Keratinocyte (primary cell): Measurements from ENCODE around the gene ACVR2B. TPM values are rescaled to one million over a fixed set of nuclear protein-coding genes. Genes with fewer than 3 reads are reported as not detected.
"Not testable (repeated sequence)": the region's sequence is repeated elsewhere in the genome, so short reads cannot be mapped to it uniquely, and the experiment has no call there.

Experiments
- DNase-seq: peaks from one replicate; pipeline ENCODE4 v3.0.0-alpha.2; 2011; ENCODE audit warnings: low read depth, missing footprints, low spot score
- FAIRE-seq: peaks from 2 replicates; lab custom pipeline; 2011; peaks lifted over from hg19 to GRCh38; lab: Jason Lieb, UNC
- H2AFZ ChIP-seq: 2 replicates; pipeline ENCODE4 v1.6.0; 2012; ENCODE audit warnings: low read length, control low read depth, inconsistent platforms; ENCODE audit not compliant: control insufficient read depth
- H3K27ac ChIP-seq: 2 replicates; pipeline ENCODE4 v1.5.1; 2011; ENCODE audit warnings: low read length; ENCODE audit not compliant: control insufficient read depth, insufficient read depth
- H3K27me3 ChIP-seq: 3 replicates; pipeline ENCODE4 v1.6.0; 2011; ENCODE audit warnings: low read length; ENCODE audit not compliant: control insufficient read depth, insufficient read depth; ENCODE audit errors: extremely low read depth
- H3K36me3 ChIP-seq, 2 experiments: 2 replicates in 1 of 2; 3 replicates in 1 of 2; pipeline ENCODE4 v1.5.1; 2011; ENCODE audit warnings: low read length in 2 of 2, mild to moderate bottlenecking in 1 of 2; ENCODE audit not compliant: control insufficient read depth in 2 of 2, insufficient read depth in 2 of 2; ENCODE audit errors: extremely low read depth in 1 of 2
- H3K4me1 ChIP-seq: 3 replicates; pipeline ENCODE4 v1.5.1; 2011; ENCODE audit warnings: low read length; ENCODE audit not compliant: control insufficient read depth, insufficient read depth; ENCODE audit errors: extremely low read depth
- H3K4me2 ChIP-seq: 3 replicates; pipeline ENCODE4 v1.6.0; 2011; ENCODE audit warnings: low read depth, low read length; ENCODE audit not compliant: control insufficient read depth, insufficient read depth; ENCODE audit errors: extremely low read depth
- H3K4me3 ChIP-seq, 3 experiments: fragments of 200-600 bp in 1 of 3; sonication (generic) in 1 of 3; 2 replicates in 2 of 3; 3 replicates in 1 of 3; pipeline ENCODE4 v1.5.1; 2011 to 2016; ENCODE audit warnings: low read length in 3 of 3, mild to moderate bottlenecking in 3 of 3, control low read depth in 2 of 3, inconsistent platforms in 1 of 3, low read depth in 1 of 3, mixed read lengths in 1 of 3, mixed run types in 1 of 3, moderate library complexity in 1 of 3; ENCODE audit not compliant: control insufficient read depth in 2 of 3, insufficient read depth in 2 of 3; ENCODE audit errors: extremely low read depth in 1 of 3
- H3K79me2 ChIP-seq: 2 replicates; pipeline ENCODE4 v1.6.0; 2012; ENCODE audit warnings: low read length; ENCODE audit not compliant: control insufficient read depth, insufficient read depth
- H3K9ac ChIP-seq: 3 replicates; pipeline ENCODE4 v1.6.0; 2011; ENCODE audit warnings: low read length; ENCODE audit not compliant: control insufficient read depth, insufficient read depth; ENCODE audit errors: extremely low read depth
- H3K9me1 ChIP-seq: 3 replicates; pipeline ENCODE4 v1.6.0; 2011; ENCODE audit warnings: low read length; ENCODE audit not compliant: control insufficient read depth, insufficient read depth; ENCODE audit errors: extremely low read depth
- H3K9me3 ChIP-seq: 2 replicates; pipeline ENCODE4 v1.5.1; 2012; ENCODE audit warnings: low read depth, low read length; ENCODE audit not compliant: control insufficient read depth
- H4K20me1 ChIP-seq: 3 replicates; pipeline ENCODE4 v1.6.0; 2011; ENCODE audit warnings: low read length; ENCODE audit not compliant: control insufficient read depth, insufficient read depth; ENCODE audit errors: extremely low read depth
- dilution Hi-C: fragments of 300-500 bp; cut with MboI; formaldehyde crosslinking; loops from one replicate; pipeline ENCODE4 v1.7.0; 2020; ENCODE audit warnings: low sequenced_read_pairs; ENCODE audit not compliant: extremely low pct_ligation_motif_present
- polyA plus RNA-seq, 5 experiments: library from polyadenylated mRNA; depleted of rRNA in 3 of 5; stranded (reverse) in 3 of 5; stranded (forward) in 1 of 5; unstranded in 1 of 5; fragments of >200 nt; gene quantifications; 1 replicate in 1 of 5; 2 replicates in 3 of 5; 3 replicates in 1 of 5; pipeline versions ENCODE4 v1.2.1 to v1.2.3, GENCODE V29; 2011 to 2012; ENCODE audit warnings: missing spikeins in 2 of 5, low read depth in 1 of 5, low replicate concordance in 1 of 5

ACVR2B gene
- polyA plus RNA-seq, 1 donor (not counting 4 experiments of a cell fraction or from before 2014, with no cell fraction given), result 0.46 TPM

DNA sequence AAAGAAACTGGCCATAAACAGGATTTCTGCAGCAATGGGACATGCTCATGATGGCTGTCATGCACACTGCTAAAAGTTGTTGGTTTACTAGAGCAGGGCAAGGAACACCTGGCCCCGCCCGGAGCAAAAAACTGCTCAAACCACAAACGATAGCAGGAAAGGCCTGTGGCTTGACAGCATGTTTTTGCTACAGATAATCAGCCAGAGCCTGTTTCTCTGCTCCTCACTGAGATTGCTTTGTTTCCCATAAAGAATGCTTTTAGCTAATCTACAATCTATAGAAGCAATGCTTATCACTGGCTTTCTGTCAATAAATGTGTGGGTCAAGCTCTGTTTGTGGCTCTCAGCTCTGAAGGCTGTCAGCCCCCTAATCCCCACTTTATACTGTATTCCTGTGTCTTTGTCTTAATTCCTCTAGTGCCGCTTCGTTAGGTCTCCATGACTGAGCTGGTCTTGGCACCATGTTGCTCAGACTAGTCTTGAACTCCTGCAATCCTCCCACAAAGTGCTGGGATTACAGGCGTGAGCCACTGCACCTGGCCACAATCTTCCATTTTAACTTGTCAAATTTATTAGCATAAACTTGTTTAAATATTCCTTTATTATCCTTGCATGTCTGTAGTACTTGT, 26.8 kb upstream of the ACVR2B start:
- H3K79me2 ChIP-seq, H3K4me2 ChIP-seq, H3K9ac ChIP-seq, H4K20me1 ChIP-seq, dilution Hi-C loops, H3K27me3 ChIP-seq, H2AFZ ChIP-seq, H3K4me3 ChIP-seq, H3K36me3 ChIP-seq, DNase-seq, H3K4me1 ChIP-seq, H3K9me3 ChIP-seq, H3K9me1 ChIP-seq, H3K27ac ChIP-seq: not testable (repeated sequence)
- FAIRE-seq, result peak; percentile 80

DNA sequence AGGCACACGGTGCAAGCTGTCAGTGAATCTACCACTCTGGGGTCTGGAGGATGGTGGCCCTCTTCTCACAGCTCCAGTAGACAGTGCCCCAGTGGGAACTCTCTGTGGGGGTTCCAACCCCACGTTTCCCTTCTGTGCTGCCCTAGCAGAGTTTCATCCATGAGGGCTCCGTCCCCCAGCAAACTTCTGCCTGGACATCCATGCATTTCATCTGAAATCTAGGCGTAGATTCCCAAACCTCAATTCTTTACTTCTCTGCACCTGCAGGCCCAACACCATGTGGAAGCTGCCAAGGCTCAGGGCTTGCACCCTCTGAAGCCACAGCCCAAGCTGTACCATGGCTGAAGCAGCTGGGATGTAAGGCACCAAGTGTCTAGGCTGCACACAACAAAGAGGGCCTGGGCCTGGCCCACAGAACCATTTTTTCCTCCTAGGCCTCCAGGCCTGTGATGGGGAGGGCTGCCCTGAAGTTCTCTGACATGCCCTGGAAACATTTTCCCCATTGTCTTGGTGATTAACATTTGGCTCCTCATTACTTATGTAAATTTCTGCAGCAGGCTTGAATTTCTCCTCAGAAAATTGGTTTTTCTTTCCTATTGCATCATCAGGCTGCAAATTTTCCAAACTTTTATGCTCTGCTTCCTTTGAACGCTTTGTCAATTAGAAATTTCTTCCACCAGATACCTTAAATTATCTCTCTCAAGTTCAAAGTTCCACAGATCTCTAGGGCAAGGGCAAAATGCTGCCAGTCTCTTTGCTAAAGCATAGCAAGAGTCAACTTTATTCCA, 20.6 kb upstream of the ACVR2B start:
- H3K79me2 ChIP-seq, H3K4me3 ChIP-seq, H3K27me3 ChIP-seq, H3K9me1 ChIP-seq, H3K9ac ChIP-seq, dilution Hi-C loops, H3K4me1 ChIP-seq, H3K27ac ChIP-seq, DNase-seq, FAIRE-seq, H3K36me3 ChIP-seq, H3K4me2 ChIP-seq, H4K20me1 ChIP-seq, H3K9me3 ChIP-seq, H2AFZ ChIP-seq: not testable (repeated sequence)

DNA sequence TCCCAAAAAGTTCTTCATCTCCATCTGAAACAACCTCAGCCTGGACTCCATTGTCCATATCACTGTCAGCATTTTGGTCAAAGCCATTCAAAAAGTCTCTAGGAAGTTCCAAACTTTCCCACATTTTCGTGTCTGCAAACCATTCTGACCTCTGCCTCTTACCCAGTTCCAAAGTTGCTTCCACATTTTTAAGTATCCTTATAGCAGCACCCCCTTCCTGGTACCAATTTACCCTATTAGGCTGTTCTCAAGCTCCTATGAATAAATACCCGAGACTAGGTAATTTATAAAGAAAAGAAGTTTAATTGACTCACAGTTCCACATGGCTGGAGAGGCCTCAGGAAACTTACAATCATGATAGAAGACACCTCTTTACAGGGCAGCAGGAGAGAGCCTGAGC, 20.0 kb upstream of the ACVR2B start:
- H3K4me1 ChIP-seq, H3K27me3 ChIP-seq, H3K9me1 ChIP-seq, H4K20me1 ChIP-seq, H3K79me2 ChIP-seq, H3K9me3 ChIP-seq, FAIRE-seq, H3K4me2 ChIP-seq, H2AFZ ChIP-seq, H3K27ac ChIP-seq, H3K36me3 ChIP-seq, H3K9ac ChIP-seq, DNase-seq, H3K4me3 ChIP-seq, dilution Hi-C loops: not testable (repeated sequence)

DNA sequence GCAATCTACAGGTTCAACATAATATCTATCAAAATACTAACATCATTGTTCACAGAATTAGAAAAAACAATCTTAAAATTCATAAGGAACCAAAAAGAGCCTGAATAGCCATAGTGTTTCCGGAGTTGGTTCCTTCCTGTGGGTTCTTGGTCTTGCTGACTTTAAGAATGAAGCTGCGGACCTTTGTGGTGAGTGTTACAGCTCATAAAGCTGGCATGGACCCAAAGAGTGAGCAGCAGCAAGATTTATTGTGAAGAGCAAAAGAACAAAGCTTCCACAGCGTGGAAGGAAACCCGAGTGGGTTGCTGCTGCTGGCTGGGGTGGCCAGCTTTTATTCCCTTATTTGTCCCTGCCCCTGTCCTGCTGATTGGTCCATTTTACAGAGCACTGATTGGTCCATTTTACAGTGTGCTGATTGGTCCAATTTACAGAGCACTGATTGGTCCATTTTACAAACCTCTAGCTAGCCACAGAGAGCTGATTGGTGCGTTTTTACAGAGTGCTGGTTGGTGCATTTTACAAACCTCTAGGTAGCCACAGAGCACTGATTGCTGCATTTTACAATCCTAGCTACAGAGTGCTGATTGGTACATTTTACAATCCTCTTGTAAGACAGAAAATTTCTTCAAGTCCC, 15.1 kb upstream of the ACVR2B start:
- H3K79me2 ChIP-seq, H3K4me3 ChIP-seq, DNase-seq, H3K27ac ChIP-seq, H3K36me3 ChIP-seq, H3K9me1 ChIP-seq, H2AFZ ChIP-seq, dilution Hi-C loops, H3K27me3 ChIP-seq, H3K9me3 ChIP-seq, H4K20me1 ChIP-seq, H3K4me2 ChIP-seq, H3K9ac ChIP-seq, H3K4me1 ChIP-seq, FAIRE-seq: not testable (repeated sequence)
